T-helper 22 cell (primary cell): ENCODE data around the gene SKOR1.

ENCODE experiments used
- DNase-seq: peaks from one replicate; pipeline ENCODE4 v3.0.0-alpha.2; 2020; ENCODE audit warnings: low read depth

SKOR1 gene

GRCh38 chr15:67852418-67852817, 27.1 kb downstream of the SKOR1 start:
- no peak for DNase-seq

- no peak for DNase-seq
Observed at GRCh38 chr15:67853454-67853853, 28.1 kb downstream of the SKOR1 start.

GRCh38 chr15:67854358-67854757, 29.0 kb downstream of the SKOR1 start:
- DNase-seq = no peak

- no peak for DNase-seq
Observed at GRCh38 chr15:67855842-67856241, 30.5 kb downstream of the SKOR1 start.

- no peak for DNase-seq
Observed at GRCh38 chr15:67857220-67857619, 31.9 kb downstream of the SKOR1 start.

- no peak for DNase-seq
Observed at GRCh38 chr15:67859331-67859946, 34.1 kb downstream of the SKOR1 start.

- no peak for DNase-seq
Observed at GRCh38 chr15:67861983-67862382, 36.7 kb downstream of the SKOR1 start.

- no peak for DNase-seq
Observed at GRCh38 chr15:67862750-67863441, 37.6 kb downstream of the SKOR1 start.

- DNase-seq = peak; percentile 16
Observed at GRCh38 chr15:67863442-67863987, 38.2 kb downstream of the SKOR1 start.

GRCh38 chr15:67865331-67865730, 40.0 kb downstream of the SKOR1 start:
- DNase-seq = no peak

GRCh38 chr15:67865766-67866165, 40.5 kb downstream of the SKOR1 start:
- DNase-seq = no peak

- DNase-seq = no peak
Observed at GRCh38 chr15:67869701-67870100, 44.4 kb downstream of the SKOR1 start.

- DNase-seq = no peak
Observed at GRCh38 chr15:67870868-67871408, 45.6 kb downstream of the SKOR1 start.

- DNase-seq = no peak
Observed at GRCh38 chr15:67873777-67874176, 48.5 kb downstream of the SKOR1 start.

- DNase-seq = no peak
Observed at GRCh38 chr15:67878712-67879206, 53.5 kb downstream of the SKOR1 start.

- no peak for DNase-seq
Observed at GRCh38 chr15:67879440-67880129, 54.3 kb downstream of the SKOR1 start.

- DNase-seq = no peak
Observed at GRCh38 chr15:67880651-67881182, 55.4 kb downstream of the SKOR1 start.

GRCh38 chr15:67882487-67883233, 57.4 kb downstream of the SKOR1 start:
- no peak for DNase-seq

- DNase-seq = no peak
Observed at GRCh38 chr15:67883234-67883773, 58.0 kb downstream of the SKOR1 start.

GRCh38 chr15:67884009-67884408, 58.7 kb downstream of the SKOR1 start:
- DNase-seq = no peak
